ENCODE data around the gene GNB1.
"Not testable (repeated sequence)": the region's sequence is repeated elsewhere in the genome, so short reads cannot be mapped to it uniquely, and the experiment has no call there.

Gene GNB1

GRCh38 chr1:1889847-1890505 lies 911 bp downstream of the GNB1 start:
- peak; percentile 66 for DNase-seq

- DNase-seq: no peak
These were observed 1.7 kb downstream of the GNB1 start for GRCh38 chr1:1889090-1889750.

- not testable (repeated sequence) for DNase-seq
These were observed 7.0 kb downstream of the GNB1 start for GRCh38 chr1:1883890-1884289.

GRCh38 chr1:1883092-1883873 lies 7.6 kb downstream of the GNB1 start:
- peak; percentile 40 for DNase-seq

GRCh38 chr1:1881727-1882126 lies 9.2 kb downstream of the GNB1 start:
- no peak for DNase-seq

GRCh38 chr1:1880617-1881312 lies 10.1 kb downstream of the GNB1 start:
- DNase-seq: no peak

DNA sequence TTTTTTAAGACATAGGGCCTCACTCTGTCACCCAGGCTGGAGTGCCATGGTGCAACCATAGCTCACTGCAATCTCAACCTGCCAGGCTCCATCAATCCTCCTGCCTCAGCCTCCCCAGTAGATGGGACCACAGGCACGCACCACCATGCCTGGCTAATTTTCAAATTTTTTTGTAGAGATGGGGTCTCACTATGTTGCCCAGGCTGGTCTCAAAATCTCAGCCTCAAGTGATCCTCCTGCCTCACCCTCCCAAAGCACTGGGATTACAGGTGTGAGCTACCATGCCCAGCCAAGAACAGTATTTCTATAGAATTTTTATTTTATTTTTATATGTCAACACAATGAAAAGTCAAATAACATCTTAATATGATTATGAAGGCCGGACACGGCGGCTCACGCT lies 10.9 kb downstream of the GNB1 start:
- DNase-seq: no peak

GRCh38 chr1:1877865-1878436 lies 12.9 kb downstream of the GNB1 start:
- DNase-seq: no peak

- DNase-seq: peak; percentile 64
These were observed 14.5 kb downstream of the GNB1 start for GRCh38 chr1:1876335-1876930.

DNA sequence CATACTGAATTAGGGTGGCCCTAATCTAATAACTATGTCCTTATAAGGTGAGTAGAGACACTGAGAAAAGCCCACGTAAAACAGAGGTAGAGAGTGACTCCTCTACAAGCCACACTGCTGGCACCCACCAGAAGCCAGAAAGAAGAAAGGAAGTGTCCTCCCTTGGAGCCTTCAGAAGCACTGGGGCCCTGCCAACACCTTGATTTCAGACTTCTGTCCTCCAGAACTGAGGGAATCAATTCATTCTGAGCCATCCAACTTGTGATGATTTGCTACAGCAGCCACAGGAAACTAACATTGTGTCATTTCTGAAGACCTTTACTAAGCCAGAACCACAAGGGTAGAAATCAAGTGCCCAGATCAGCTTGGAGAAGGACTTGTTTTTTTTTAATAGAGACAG lies 15.0 kb downstream of the GNB1 start:
- no peak for DNase-seq

DNA sequence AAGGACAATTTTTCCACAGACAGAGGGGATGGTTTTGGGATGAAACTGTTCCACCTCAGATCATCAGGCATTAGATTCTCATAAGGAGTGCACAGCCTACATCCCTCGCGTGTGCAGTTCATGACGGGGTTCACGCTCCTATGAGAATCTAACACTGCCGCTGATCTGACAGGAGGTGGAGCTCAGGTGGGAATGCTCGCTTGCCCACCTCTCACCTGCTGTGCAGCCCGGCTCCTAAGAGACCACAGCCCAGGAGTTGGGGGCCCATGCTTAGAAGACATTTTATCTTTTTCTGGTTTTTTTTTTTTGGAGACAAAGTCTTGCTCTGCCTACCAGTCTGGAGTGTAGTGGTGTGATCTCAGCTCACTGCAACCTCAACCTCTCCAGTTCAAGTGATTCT lies 16.0 kb downstream of the GNB1 start:
- no peak for DNase-seq

DNA sequence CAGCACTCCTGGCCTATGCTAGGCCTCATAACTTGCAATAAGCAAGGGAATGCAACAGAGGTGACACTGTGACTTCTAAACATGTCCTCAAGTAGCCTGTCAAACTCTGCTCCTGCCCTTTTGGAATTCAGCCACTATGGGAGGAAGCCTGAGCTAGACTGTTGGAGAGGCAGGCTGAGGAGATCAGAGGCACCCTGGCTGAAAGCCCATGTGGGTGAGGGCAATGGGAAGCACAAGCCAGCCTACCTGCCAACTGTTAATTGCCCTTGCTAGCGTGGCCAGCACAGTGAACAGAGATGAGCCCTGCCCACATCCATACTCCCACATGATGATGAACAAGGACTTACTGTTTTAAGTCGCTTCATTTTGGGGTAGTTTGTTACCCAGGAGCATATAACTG lies 17.7 kb downstream of the GNB1 start:
- no peak for DNase-seq

DNA sequence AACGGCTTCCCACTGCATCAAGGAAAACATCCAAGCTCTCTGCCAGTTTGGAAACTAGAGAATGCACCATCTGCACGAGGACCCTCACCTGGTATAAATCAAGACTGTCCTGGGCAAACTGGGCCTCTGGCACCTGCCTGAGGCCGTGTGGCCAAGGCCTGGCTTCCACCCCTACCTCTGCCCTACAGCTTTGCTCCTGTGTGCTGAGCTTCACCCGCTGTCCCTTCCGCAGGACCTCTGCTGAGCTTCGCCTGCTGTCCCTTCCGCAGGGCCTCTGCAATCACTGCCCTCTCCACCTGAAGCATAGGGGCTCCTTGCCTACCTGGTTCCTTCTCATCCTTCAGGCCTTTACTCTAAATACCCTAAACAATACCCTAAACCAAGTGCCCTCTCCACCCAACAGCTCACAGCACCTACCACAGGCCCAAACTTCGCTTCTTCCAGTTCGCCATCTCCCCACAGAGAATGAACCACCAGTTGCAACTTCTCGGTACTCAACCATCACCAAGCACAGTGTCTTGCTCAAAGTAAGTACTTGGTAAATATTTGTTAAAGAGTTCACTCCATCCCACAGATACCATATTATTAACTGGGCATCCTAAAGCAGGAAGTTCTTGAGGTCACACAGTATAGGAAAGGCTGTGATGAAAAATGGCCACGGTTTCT lies 18.4 kb downstream of the GNB1 start:
- DNase-seq: no peak

- DNase-seq: no peak
These were observed 21.4 kb downstream of the GNB1 start for GRCh38 chr1:1869469-1869868.

- DNase-seq: no peak
These were observed 23.7 kb downstream of the GNB1 start for GRCh38 chr1:1867164-1867563.

DNA sequence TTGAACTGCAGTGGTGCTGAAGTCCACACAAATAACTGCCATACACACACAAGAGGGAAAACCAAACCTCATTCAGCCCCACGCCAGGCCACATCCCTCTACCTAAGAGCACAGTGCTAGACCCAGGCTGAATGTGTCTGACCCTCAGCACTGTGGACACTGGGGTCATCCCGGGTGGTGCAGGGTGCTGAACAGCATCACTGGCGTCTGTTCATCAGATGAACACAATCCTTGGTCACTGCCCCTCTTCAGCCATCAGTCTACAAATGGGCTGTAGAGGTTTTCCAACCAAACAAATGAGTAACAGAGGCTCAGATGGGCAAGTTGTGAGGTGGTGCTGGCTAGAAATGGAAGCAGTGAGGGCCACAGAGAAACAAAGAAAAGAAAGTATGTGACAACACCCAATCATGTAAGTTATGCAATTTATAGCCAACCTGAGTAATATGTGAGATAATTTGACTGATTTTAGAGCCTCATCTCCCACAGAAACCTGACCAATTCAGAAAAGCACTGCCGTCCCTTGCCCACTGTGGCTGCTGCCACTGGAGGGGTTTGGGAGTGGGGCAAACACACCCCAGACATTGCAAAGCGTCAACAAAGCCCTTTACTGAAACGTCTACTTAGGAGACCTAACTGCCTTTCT lies 27.9 kb downstream of the GNB1 start:
- DNase-seq: no peak

DNA sequence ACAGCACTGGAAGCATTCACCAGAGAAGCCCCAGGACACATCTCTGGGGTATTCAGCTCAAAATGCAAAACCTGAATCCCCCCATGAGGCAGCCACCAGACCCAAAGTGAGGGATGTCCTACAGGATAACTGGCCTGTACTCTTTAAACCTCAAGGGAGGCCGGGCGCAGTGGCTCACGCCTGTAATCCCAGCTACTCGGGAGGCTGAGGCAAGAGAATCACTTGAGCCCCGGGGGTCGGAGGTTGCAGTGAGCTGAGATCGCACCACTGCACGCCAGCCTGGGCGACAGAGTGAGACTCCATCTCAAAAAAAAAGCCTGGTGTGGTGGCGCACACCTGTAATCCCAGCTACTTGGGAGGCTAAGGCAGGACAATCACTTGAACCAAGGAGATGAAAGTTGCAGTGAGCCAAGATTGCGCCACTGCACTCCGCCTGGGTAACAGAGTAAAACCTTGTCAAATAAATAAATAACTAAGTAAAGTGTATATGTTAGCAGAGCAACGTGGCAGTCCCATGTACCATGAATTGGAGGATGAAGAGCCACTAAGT lies 29.1 kb downstream of the GNB1 start:
- DNase-seq: not testable (repeated sequence)

DNA sequence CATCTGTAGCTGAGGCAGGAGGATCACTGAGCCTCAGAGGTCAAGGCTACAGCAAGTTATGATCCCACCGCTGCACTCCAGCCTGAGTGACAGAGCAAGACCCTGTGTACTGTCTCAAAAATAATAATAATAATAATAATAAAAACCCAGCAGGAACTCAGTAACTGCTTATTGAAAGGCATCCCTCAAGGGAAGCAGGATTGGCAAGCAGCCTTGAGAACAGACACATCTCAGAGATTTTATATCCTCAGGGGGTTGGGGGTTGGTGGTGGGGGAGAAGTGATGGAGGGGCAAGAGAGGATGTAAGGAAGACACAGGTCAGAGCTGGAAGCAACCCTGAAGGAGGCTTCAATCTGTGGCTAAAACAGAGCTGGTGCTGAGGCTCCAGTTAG lies 29.6 kb downstream of the GNB1 start:
- DNase-seq: no peak

GRCh38 chr1:1859970-1860697 lies 30.8 kb downstream of the GNB1 start:
- DNase-seq: not testable (repeated sequence)
